Right ventricle myocardium superior (tissue), 1 donor: ENCODE measurements around the gene GON7. TPM values are rescaled to one million over a fixed set of nuclear protein-coding genes. Genes with fewer than 3 reads are reported as not detected.
A peak's percentile ranks its signal among the peaks of the same experiment; 100 is the strongest.
"Not testable (repeated sequence)": the region's sequence is repeated elsewhere in the genome, so short reads cannot be mapped to it uniquely, and the experiment has no call there.

Experiments
- ATAC-seq: fragments of 200-7000 bp; cut with Tn5 transposase; one replicate; pipeline ENCODE4 v1.9.1; 2020; ENCODE audit warnings: mild to moderate bottlenecking; ENCODE audit not compliant: poor library complexity
- DNase-seq: peaks from one replicate; pipeline ENCODE4 v3.0.0-alpha.2; 2020
- intact Hi-C: fragments of 100-400 bp; cut with DNase I; formaldehyde crosslinking; loops from one replicate; pipeline ENCODE4 v1.11.2; 2022
- long read RNA-seq: library from polyadenylated mRNA; unstranded; transcript quantifications from one replicate; pipeline ENCODE4 v2.0.0, GENCODE V29; 2021
- total RNA-seq: library from RNA; stranded (reverse); fragmentation: NEBNext Ultra II Directional; extraction: Animal tissue kit (Norgen Biotek cat#: 25700); gene quantifications from one replicate; pipeline ENCODE4 v1.2.1, GENCODE V29; 2021
- donor health status: DM: no; HTN: yes; CAD: no; lungs with severe emphysema.

GON7 gene, protein sequence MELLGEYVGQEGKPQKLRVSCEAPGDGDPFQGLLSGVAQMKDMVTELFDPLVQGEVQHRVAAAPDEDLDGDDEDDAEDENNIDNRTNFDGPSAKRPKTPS
- total RNA-seq: 16.3 TPM
- long read RNA-seq, transcript GON7-201 (2 exons, 1,154 nt): major isoform, 15 of 15 reads
- long read RNA-seq, partial matches to known transcripts: 0 of 15 reads
- long read RNA-seq, other reads (novel, unspliced or antisense): 0 of 15 reads

GRCh38 chr14:93206793-93207467 is at the start of gene GON7, which contains the start of gene UBR7:
Gene GON7, minus strand, starts transcription at chr14:93207065. Its CDS starts 28 bp downstream, at chr14:93207037.
Gene UBR7, plus strand, starts transcription at chr14:93207256. Its CDS starts 36 bp downstream, at chr14:93207292.
- peak; percentile 99 for ATAC-seq
- peak; percentile 96 for DNase-seq
- intact Hi-C loops: no loop called here

DNA sequence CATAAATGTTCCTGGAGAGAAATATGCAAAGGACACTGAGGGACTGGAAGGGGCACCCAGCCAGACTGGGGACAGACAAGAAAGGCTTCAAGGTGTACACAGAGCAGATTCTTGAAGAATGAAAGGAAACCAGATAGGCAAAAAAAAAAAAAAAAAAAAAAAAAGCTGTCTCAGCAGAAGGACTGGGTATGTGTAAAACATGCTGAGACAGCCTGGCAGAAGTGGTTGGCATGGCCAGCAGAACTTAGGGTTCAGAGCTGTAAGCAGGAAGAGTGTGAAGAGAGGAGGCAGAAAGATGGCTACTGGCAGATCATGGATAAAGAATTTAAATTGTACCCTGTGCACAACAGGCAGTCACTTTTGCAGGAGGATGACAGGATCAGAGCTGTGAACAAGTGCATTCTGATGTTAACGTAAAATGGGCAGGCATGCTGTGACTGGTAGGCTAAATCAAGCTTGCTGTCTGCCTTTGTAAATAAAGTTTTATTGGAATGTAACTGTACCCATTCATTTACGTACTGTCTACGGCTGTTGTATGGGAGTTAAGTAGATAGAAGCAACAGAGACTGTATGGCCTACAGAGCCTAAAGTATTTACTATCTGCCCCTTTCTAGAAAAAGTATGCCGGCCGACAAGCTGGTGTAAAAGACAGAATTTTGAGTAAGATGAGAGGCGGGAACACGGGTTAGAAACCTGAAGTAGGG is 42.4 kb upstream of the GON7 start:
- intact Hi-C loops: no loop called here
- no peak for DNase-seq
- no peak for ATAC-seq

DNA sequence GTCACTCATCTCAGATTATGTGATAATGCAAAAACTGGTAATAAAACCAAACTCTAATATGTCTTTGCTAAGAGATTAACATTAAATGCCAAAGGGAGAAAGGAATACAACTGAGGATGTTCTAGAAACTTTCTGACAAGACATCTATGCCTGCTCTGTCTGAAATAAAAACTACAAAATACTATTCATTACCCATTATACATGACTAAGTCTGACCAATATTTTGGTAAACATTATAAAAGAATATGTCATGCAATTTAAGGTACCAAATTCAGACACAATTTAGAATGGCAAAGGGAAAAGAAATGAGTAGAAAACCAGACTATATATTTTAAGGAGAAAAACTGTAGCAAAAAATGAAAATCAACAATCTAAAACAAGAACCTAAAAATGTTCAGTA is 39.7 kb upstream of the GON7 start:
- DNase-seq (no peak), ATAC-seq (no peak)
- intact Hi-C loops: no loop called here

- ATAC-seq (no peak), DNase-seq (no peak)
- intact Hi-C loops: no loop called here
These were observed 39.0 kb upstream of the GON7 start for GRCh38 chr14:93245764-93246420.

DNA sequence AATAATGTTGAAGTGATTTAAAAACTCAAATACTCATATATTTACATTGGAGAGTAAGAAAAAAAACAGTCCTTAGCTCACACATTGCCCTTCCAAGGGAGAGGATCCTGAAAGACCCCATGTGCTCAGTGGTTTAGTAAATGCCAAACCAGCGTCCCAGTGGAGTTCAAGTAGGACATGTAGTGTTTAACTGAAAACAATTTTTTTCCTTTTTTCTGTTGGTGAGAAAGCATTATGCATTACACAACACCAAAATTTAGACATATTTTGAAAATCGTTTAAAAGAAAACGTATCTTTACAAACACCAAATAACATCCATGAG is 33.8 kb upstream of the GON7 start:
- intact Hi-C loops: no loop called here
- ATAC-seq (no peak), DNase-seq (no peak)

DNA sequence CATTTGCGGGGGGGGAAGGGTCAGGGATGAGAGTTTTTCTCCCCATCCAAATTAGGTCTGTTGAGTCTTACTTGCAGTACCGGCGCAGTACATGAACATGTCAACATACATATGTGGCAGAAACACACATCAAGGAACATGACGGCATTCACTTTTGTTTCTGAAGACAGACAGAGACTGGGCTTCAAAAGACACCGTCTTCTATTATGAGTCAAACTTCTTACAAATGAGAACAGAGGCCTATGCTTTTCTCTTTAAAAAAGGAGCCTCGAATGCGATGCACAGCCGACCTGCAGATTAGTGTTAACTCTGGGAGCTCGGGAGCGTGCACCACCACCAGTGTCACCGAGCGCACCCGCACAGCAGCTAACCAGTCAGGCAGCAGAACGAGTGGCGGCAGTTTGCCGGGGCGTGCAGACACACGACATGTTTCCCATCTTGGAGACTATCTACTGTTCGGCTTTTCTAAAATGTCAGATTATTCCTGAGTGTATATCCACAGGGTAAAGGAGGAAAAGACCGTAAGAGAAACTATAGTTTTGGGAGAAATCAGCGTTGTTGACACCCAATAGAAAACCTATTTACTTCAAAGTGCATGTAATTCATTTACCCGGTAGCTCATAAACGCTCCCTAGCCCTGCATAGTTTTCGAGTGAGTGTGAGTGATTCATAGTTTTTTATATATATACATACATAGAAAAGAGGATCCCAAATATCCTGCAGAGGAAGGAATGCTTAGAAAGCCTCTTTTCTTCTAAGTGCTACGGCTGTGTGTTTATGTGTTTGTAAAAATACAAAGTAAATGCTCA is 33.2 kb upstream of the GON7 start:
- intact Hi-C loops: no loop called here
- DNase-seq (no peak), ATAC-seq (no peak)

- DNase-seq (no peak), ATAC-seq (no peak)
- intact Hi-C loops: no loop called here
These were observed 27.9 kb upstream of the GON7 start for GRCh38 chr14:93234798-93235197.

GRCh38 chr14:93233078-93233477 is 26.2 kb upstream of the GON7 start:
- DNase-seq, intact Hi-C loops, ATAC-seq: not testable (repeated sequence)

DNA sequence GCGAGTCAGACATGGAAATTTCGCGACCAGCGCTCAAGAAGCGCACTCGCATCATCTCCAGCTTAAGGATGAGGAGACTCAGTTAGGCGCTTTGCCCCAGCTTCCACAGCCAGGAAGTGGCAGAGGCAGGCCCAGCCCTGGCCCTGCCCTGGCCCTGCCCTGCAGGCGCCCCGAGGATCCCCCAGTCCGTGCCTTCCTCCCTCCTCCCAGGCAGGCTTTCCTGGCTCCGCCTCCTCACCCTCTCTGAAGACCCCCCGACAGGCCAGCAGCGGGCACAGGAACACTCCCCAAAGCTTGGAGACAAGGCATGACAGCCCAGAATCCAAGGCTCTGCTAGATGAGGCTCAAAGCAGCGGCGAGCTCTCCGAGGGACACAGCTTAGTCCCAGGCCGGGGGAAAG is 25.3 kb upstream of the GON7 start:
- ATAC-seq (no peak), DNase-seq (no peak)
- intact Hi-C loops: no loop called here

GRCh38 chr14:93231129-93231979 is 24.5 kb upstream of the GON7 start:
- ATAC-seq: peak; percentile 75
- no peak for DNase-seq
- intact Hi-C loops: no loop called here

GRCh38 chr14:93230539-93230938 is 23.7 kb upstream of the GON7 start:
- intact Hi-C loops: no loop called here
- no peak for ATAC-seq

GRCh38 chr14:93228550-93228949 is 21.7 kb upstream of the GON7 start:
- ATAC-seq (no peak), DNase-seq (no peak)
- intact Hi-C loops: no loop called here

More at GRCh38 chr14:93230539-93230938, 23.7 kb upstream of the GON7 start:
- DNase-seq: no peak

DNA sequence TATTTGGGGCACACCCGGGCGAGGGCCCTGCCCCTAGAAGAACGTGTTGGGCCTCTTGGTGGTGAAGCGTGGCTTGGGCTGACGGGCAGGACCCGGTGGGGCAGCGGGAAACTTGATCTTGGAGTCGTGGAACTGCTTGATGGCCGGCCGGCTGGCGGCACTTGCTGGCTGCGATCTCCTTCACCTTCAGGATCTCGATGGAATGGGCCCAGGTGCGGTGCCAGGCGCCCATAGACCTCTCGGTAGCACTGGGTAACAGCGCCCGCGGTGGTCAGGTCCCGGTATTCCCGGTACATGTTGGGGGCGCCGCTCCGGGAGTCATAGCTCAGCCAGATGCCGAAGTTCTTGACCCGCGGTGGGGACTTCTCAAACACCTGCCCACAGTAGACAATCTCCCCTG is 16.7 kb upstream of the GON7 start:
- peak; percentile 50 for DNase-seq
- ATAC-seq: no peak
- intact Hi-C loops: no loop called here

- no peak for ATAC-seq
- intact Hi-C loops: no loop called here
- DNase-seq: no peak
These were observed 13.6 kb upstream of the GON7 start for GRCh38 chr14:93220509-93220908.

DNA sequence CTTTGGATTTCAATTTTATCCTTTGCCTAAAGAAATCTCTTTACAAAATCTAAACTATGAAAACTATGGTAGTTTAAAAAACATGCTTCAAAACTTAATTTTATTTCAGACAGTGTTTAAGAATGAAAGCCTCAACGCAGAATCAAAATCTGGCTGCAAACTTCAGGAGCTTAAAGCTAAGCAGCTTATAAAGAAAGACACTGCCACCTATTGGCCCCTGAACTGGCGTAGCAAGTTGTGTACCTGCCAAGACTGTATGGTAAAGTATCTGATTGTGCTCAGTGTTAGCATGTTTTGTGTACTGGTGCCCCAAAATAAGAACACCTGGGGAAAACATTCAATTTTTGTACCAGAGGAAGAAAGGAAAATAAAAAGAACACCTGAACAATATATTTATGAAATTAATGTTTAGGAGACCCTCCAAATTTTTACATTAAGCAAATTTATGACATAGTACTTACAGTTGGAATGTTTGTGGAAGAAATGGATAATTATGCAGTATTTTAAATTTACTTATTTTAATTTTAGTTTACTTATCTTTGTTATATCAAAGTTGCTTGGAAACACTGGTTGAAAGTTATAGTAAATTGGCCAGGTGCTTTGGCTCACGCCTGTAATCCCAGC is 12.3 kb upstream of the GON7 start:
- intact Hi-C loops: no loop called here
- DNase-seq (no peak), ATAC-seq (peak; percentile 65)

DNA sequence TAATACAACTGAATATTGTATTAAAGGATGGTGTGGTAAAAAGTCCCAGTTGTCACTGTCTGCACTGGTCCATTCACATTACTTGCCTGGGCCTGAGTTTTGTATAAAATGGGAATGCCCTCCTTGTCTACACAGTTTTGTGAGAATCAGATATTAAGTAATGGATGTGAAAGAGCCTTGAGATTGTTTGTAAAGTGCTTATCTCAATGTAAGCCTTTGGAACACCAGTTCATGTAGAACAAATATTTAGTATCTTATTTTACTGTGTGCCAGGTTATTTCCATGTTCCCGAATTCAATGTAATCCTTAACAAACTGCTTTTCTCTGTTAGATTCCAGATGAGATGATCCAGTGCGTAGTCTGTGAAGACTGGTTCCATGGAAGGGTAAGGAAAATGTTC is 7.7 kb upstream of the GON7 start:
- intact Hi-C loops: no loop called here
- no peak for ATAC-seq
- no peak for DNase-seq

- no peak for DNase-seq
- ATAC-seq: no peak
- intact Hi-C loops: no loop called here
These were observed 5.6 kb upstream of the GON7 start for GRCh38 chr14:93212432-93212831.
